Keratinocyte (primary cell): Measurements from ENCODE around the gene GUCY1A1.

Source experiments
- EZH2 ChIP-seq: IDR thresholded peaks from one replicate; pipeline ENCODE4 v1.6.1; 2012; ENCODE audit warnings: inconsistent platforms, mild to moderate bottlenecking, low read length, moderate library complexity
- TF ChIP-seq, protein P1 (sequence below), 3 experiments: IDR thresholded peaks in 1 of 3; conservative IDR thresholded peaks in 1 of 3; optimal IDR thresholded peaks in 1 of 3; 2 replicates in 2 of 3; 3 replicates in 1 of 3; pipeline versions ENCODE3 to v1.5.1; 2011; ENCODE audit warnings: low read length in 3 of 3, mild to moderate bottlenecking in 3 of 3, moderate library complexity in 2 of 3, control low read depth in 1 of 3, inconsistent platforms in 1 of 3; ENCODE audit not compliant: insufficient read depth in 2 of 3; ENCODE audit errors: extremely low read depth in 1 of 3

DNA sequence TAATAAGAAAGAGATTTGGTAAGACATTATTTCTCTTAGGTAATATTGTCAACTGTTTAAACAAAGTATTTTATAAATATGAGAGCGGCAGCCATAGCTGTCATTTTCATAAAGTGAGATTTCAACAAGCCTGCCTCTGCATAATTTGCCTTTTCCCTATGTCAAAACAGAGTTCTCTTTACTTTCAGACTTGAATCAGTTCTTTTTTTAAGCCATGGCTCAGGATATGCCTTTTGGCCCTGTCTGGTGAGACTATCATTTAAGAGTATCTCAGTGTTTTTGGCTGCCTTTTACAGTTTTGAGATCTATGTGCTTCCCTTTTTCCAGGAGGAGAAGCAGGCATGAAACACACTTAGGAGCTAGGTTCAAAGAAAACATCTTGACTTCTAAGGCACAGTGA is 7.5 kb upstream of the GUCY1A1 start:
- TF ChIP-seq, protein P1, sequence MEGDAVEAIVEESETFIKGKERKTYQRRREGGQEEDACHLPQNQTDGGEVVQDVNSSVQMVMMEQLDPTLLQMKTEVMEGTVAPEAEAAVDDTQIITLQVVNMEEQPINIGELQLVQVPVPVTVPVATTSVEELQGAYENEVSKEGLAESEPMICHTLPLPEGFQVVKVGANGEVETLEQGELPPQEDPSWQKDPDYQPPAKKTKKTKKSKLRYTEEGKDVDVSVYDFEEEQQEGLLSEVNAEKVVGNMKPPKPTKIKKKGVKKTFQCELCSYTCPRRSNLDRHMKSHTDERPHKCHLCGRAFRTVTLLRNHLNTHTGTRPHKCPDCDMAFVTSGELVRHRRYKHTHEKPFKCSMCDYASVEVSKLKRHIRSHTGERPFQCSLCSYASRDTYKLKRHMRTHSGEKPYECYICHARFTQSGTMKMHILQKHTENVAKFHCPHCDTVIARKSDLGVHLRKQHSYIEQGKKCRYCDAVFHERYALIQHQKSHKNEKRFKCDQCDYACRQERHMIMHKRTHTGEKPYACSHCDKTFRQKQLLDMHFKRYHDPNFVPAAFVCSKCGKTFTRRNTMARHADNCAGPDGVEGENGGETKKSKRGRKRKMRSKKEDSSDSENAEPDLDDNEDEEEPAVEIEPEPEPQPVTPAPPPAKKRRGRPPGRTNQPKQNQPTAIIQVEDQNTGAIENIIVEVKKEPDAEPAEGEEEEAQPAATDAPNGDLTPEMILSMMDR (optimal IDR thresholded peaks at IDR 0.05 in 1 of 3, IDR thresholded peaks at IDR 0.05 in 1 of 3, conservative IDR thresholded peaks at IDR 0.05 in 1 of 3; ENCODE audit: extremely low read depth in 1 of 3, insufficient read depth in 2 of 3, low read length in 3 of 3): no peak
- TF ChIP-seq EZH2: no peak
